BJ (cell line): ENCODE measurements around the gene ADAM33. TPM values are rescaled to one million over a fixed set of nuclear protein-coding genes. Genes with fewer than 3 reads are reported as not detected.

Source experiments
- CTCF ChIA-PET: fragments of 350-600 bp; formaldehyde crosslinking; extraction: SDS; loops from one replicate; lab custom pipeline; 2021; ENCODE audit warnings: antibody characterized with exemption, inconsistent platforms; lab: Yijun Ruan, JAX
- POLR2A ChIA-PET: fragments of 300-600 bp; sonication (Branson Sonifier 250); formaldehyde crosslinking; extraction: SDS; loops from one replicate; lab custom pipeline; 2021; ENCODE audit warnings: antibody characterized with exemption; lab: Charles Lee
- DNase-seq: peaks from one replicate; pipeline ENCODE4 v3.0.0-alpha.2; 2011; ENCODE audit warnings: low read depth
- H3K27me3 ChIP-seq: 2 replicates; pipeline ENCODE4 v1.6.0; 2011; ENCODE audit warnings: low read length; ENCODE audit not compliant: control insufficient read depth, insufficient read depth
- H3K36me3 ChIP-seq: 2 replicates; pipeline ENCODE4 v1.5.1; 2011; ENCODE audit warnings: low read length; ENCODE audit not compliant: control insufficient read depth, insufficient read depth
- H3K4me3 ChIP-seq: 2 replicates; pipeline ENCODE4 v1.5.1; 2011; ENCODE audit warnings: low read depth, mild to moderate bottlenecking, control low read depth, low read length
- CTCF ChIP-seq: IDR thresholded peaks from 2 replicates; pipeline ENCODE4 v1.5.1; 2011; ENCODE audit warnings: low read depth, mild to moderate bottlenecking, control low read depth, inconsistent platforms, low read length, moderate library complexity; ENCODE audit not compliant: insufficient read depth
- polyA plus RNA-seq: library from polyadenylated mRNA; depleted of rRNA; stranded (reverse); fragments of >200 nt; gene quantifications from 2 replicates; pipeline ENCODE4 v1.2.3, GENCODE V29; 2011

The ADAM33 gene
- polyA plus RNA-seq, 1 experiment, result 82.6 TPM

GRCh38 chr20:3721912-3722311 is 40.1 kb upstream of the ADAM33 start:
- ChIA-PET POLR2A (no interaction called here), CTCF (interaction anchor here (1.4 kb wide), 1 partner anchor 11 kb away, joined by 10 read pairs; no protein-coding TSS in a partner anchor)
- Histone ChIP-seq H3K27me3 (no peaks in the 10 kb centered on the region; the same call in 1 of the 2 replicates), H3K4me3 (no peak overlapping the region), H3K36me3 (no peaks in the 10 kb centered on the region)
- no peak for DNase-seq
- no peak for TF ChIP-seq CTCF

- TF ChIP-seq CTCF, result no peak
- Histone ChIP-seq H3K4me3 (no peak overlapping the region), H3K36me3 (no peaks in the 10 kb centered on the region), H3K27me3 (no peaks in the 10 kb centered on the region; the same call in 1 of the 2 replicates)
- no peak for DNase-seq
- ChIA-PET POLR2A (no interaction called here), CTCF (interaction anchor here (1.9 to 2.2 kb wide), 3 partner anchors 10 to 32 kb away, joined by 5 to 13 read pairs (median 5); no protein-coding TSS in a partner anchor)
Observed at GRCh38 chr20:3720626-3721025, 38.8 kb upstream of the ADAM33 start.

- DNase-seq, result no peak
- Histone ChIP-seq H3K4me3 (no peak overlapping the region), H3K27me3 (no peaks in the 10 kb centered on the region; the same call in 1 of the 2 replicates), H3K36me3 (no peaks in the 10 kb centered on the region)
- TF ChIP-seq CTCF, result no peak
- ChIA-PET CTCF (interaction anchor here (1.9 to 2.2 kb wide), 3 partner anchors 9 to 33 kb away, joined by 5 to 13 read pairs (median 5); no protein-coding TSS in a partner anchor), POLR2A (no interaction called here)
Observed at GRCh38 chr20:3720068-3720467, 38.3 kb upstream of the ADAM33 start.

GRCh38 chr20:3719046-3719445 is 37.2 kb upstream of the ADAM33 start:
- DNase-seq, result no peak
- no peak for TF ChIP-seq CTCF
- H3K27me3 ChIP-seq, result no peaks in the 10 kb centered on the region; the same call in 1 of the 2 replicates
- POLR2A ChIA-PET, result no interaction called here
- no peak overlapping the region for H3K4me3 ChIP-seq
- CTCF ChIA-PET, result interaction anchor here (1.1 to 2.2 kb wide), 4 partner anchors 8 to 34 kb away, joined by 3 to 13 read pairs (median 5); no protein-coding TSS in a partner anchor
- H3K36me3 ChIP-seq, result no peaks in the 10 kb centered on the region

GRCh38 chr20:3716195-3716834 is 34.5 kb upstream of the ADAM33 start:
- ChIA-PET CTCF (interaction anchor here (0.6 to 9.5 kb wide), 25 partner anchors 8 to 376 kb away, joined by 3 to 331 read pairs (median 4); partner anchors contain the start of genes ADAM33, ADISSP, AP5S1 and HSPA12B), POLR2A (interaction anchor here (0.5 kb wide), 1 partner anchor 42 kb away, joined by 5 read pairs; no protein-coding TSS in a partner anchor)
- H3K27me3 ChIP-seq, result no peaks in the 10 kb centered on the region; the same call in 1 of the 2 replicates
- TF ChIP-seq CTCF, result peak; percentile 91
- no peak overlapping the region for H3K4me3 ChIP-seq
- DNase-seq, result no peak
- no peaks in the 10 kb centered on the region for H3K36me3 ChIP-seq
